GM12801 (cell line): Measurements from ENCODE around the gene L1CAM.

Experiments used
- TF ChIP-seq, protein P1 (sequence below): IDR thresholded peaks from one replicate; pipeline ENCODE4 v1.5.1; 2011; ENCODE audit warnings: control low read depth; ENCODE audit not compliant: insufficient read length; ENCODE audit errors: extremely low read depth

The L1CAM gene

DNA sequence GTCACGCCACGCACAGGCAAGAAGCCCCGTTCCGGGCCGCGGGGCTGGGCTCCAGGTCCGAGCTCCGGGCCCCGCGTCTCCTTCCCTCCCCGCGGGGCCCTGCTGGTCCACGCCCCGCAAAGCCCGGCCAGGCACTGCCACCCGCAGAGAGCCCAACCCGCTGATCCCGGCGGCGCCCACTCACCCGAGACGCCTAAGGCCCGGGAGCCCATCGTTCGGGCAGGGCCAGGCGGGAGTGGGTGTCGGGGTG is 56.5 kb downstream of the L1CAM start:
- TF ChIP-seq, protein P1, sequence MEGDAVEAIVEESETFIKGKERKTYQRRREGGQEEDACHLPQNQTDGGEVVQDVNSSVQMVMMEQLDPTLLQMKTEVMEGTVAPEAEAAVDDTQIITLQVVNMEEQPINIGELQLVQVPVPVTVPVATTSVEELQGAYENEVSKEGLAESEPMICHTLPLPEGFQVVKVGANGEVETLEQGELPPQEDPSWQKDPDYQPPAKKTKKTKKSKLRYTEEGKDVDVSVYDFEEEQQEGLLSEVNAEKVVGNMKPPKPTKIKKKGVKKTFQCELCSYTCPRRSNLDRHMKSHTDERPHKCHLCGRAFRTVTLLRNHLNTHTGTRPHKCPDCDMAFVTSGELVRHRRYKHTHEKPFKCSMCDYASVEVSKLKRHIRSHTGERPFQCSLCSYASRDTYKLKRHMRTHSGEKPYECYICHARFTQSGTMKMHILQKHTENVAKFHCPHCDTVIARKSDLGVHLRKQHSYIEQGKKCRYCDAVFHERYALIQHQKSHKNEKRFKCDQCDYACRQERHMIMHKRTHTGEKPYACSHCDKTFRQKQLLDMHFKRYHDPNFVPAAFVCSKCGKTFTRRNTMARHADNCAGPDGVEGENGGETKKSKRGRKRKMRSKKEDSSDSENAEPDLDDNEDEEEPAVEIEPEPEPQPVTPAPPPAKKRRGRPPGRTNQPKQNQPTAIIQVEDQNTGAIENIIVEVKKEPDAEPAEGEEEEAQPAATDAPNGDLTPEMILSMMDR, result no peak

DNA sequence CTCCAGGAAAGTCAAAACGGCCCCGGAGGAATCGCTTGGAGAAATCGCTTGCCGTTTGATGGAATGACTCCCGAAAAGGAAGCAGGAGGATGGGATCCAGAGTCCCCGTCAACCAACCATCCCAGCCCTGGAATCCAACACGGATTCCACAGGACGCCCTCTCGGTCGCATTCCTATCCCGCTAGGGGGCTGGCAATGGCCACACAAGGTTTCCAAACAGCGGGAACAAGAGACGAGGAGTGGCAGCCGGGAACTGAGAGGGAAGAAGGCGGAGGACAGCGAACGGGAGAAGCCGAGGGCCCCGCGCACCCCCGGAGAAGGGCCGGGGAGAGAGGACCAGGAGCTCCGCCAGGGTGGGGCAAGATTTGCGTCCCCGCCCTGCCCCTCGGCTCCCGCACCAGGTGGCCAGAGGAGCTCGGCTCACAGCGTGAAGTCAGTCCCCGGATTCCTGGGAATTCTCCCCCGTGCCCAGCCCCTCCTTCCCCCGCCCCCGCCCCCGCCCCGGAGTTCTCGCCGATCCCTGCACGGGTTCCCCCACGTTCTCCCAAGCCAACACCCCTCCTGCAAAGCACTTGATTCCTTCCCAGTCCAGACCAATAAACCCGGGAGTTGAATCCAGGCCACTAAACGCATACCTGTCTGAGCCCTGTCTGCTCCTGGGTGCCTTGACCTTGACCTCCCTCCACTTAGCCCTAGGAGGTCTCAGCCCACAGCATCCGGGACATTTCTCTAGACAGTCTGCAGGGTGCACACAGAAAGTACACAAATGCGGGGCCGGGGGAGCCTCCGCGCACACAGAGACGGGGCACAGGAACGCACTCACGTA is 57.0 kb downstream of the L1CAM start:
- TF ChIP-seq, protein P1, result no peak

GRCh38 chrX:153828308-153828707 is 57.7 kb downstream of the L1CAM start:
- TF ChIP-seq, protein P1, result no peak

DNA sequence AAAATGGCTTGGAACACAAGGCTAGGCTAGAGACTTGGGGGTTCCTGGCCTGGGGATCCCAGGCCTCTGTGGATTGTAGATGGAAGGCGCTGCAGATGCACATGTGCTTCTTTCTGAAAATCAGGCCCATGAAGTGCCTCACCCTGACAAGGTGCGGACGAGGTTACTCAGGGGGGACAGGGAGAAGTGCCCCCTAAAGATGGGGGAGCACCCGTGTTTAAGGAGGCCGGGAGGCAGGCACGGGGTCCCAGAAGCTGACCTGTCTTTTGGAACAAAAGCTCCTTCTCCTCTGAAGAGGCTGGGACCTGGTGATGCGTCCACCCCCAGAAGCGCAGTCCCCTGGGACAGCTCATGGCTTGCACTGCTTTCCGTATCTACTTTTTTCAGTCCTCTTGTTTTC is 58.1 kb downstream of the L1CAM start:
- TF ChIP-seq, protein P1, result no peak

DNA sequence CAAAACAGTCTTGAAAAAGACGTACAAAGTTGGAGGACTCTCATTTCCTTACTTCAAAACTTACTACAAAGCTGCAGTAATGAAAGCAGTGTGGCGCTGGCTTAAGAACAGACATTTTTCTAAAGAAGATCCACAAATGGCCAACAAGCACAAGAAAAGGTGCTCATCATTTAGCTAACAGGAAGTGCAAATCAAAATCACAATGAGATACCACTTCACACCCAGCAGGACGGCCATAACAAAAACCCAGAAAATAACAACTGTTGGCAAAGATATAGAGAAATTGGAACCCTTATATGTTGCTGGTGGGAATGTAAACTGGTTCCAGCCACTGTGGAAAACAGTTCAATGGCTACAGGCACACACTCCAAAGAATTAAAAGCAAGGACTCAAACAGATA is 59.0 kb downstream of the L1CAM start:
- TF ChIP-seq, protein P1, result no peak

DNA sequence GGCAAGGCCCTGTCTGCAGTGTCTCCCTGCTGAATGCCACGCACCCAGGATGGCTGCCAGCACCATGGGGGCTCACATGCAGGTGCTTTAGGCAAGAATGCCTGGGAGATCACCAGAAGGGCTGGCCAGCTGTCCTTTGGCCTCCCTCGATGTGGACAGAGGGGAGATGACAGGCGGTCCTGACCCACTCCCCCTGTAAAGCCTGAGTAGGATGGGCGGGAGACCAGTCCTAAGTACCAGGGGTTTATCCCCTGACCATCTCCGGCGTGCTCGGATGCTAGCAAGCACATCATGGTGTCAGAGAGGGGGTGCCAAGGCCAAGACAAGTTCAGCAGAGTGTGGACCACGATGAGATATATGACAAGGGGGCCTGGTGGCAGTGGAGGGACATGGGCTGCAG is 60.9 kb downstream of the L1CAM start:
- TF ChIP-seq, protein P1, result no peak

- TF ChIP-seq, protein P1, result no peak
Observed at GRCh38 chrX:153824348-153824747, 61.6 kb downstream of the L1CAM start.

DNA sequence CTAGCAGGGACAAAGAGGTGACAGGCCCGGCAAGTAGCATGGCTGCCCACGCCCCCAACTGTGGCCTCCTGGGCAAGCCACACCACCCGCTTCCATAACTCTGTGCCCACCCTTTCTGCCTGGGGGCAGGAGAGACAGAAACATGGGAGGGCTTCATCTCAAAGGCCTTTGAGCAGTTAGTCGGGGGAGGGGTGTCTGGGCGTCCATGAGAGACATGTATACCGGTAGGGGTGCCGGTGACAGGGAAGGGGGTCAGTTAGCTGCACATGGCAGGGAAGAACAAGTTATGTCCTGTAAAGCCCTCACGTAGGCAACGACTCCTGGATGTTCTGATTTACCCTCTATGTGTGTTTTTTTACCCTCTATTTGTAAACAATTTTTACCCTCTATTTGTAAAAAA is 64.9 kb downstream of the L1CAM start:
- TF ChIP-seq, protein P1, result no peak
